Hindlimb muscle (tissue), 1 donor: Measurements from ENCODE around the gene ZP2. TPM values are rescaled to one million over a fixed set of nuclear protein-coding genes. Genes with fewer than 3 reads are reported as not detected.
"Not testable (repeated sequence)": the region's sequence is repeated elsewhere in the genome, so short reads cannot be mapped to it uniquely, and the experiment has no call there.

Experiments used
- DNase-seq: peaks from one replicate; pipeline ENCODE4 v3.0.0-alpha.2; 2013
- polyA plus RNA-seq: library from polyadenylated mRNA; unstranded; fragments of 120-200 nt; gene quantifications from one replicate; pipeline ENCODE4 v1.2.1, GENCODE V29; 2013; ENCODE audit not compliant: insufficient read length

The ZP2 gene
- polyA plus RNA-seq, 1 donor: 0.18 TPM

- DNase-seq: no peak
Measured at GRCh38 chr16:21214086-21214485, 2.7 kb upstream of the ZP2 start.

GRCh38 chr16:21208446-21209230 is 2.7 kb downstream of the ZP2 start:
- DNase-seq: no peak

GRCh38 chr16:21206550-21206949 is 4.8 kb downstream of the ZP2 start:
- DNase-seq: no peak

GRCh38 chr16:21205303-21205702 is 6.1 kb downstream of the ZP2 start:
- DNase-seq: no peak

GRCh38 chr16:21203155-21203797 is 8.1 kb downstream of the ZP2 start:
- DNase-seq: no peak

GRCh38 chr16:21199607-21200218 is 11.7 kb downstream of the ZP2 start:
- DNase-seq: no peak

GRCh38 chr16:21197621-21198020 is 13.8 kb downstream of the ZP2 start:
- no peak for DNase-seq

DNA sequence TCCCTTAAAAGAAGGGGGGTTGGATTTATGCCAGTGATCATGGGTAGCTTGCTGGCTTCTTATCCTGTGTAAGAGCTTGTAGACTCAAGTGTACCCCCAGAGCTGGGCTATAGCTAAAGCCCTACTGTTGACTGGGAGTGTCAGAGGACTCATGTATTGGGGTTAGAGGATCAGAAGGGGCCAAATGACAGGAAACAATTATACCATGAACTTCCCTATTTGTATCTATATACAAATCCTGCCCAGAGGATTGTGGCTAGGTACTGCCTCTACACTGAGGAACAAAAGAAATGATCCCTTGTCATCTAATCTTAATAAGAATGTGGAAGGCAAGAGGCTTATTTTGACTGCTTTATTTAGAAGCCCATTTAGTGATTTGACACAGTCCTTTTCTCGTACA is 14.3 kb downstream of the ZP2 start:
- DNase-seq: no peak

DNA sequence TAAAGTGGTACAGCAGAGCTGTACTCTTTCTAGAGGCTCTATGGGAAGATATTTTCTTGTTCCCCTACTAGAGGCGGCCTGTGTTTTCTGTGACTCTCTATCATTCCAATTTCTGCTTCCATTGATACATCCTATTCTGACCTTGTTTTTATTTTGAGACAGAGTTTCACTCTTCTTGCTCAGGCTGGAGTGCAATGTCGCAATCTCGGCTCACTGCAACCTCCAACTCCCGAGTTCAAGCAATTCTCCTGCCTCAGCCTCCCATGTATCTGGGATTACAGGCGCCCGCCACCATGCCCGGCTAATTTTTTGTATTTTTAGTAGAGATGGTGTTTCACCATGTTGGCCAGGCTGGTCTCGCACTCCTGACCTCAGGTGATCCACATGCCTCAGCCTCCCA is 16.0 kb downstream of the ZP2 start:
- not testable (repeated sequence) for DNase-seq

- DNase-seq: no peak
Measured at GRCh38 chr16:21194771-21195301, 16.5 kb downstream of the ZP2 start.

- DNase-seq: no peak
Measured at GRCh38 chr16:21192991-21193390, 18.4 kb downstream of the ZP2 start.

DNA sequence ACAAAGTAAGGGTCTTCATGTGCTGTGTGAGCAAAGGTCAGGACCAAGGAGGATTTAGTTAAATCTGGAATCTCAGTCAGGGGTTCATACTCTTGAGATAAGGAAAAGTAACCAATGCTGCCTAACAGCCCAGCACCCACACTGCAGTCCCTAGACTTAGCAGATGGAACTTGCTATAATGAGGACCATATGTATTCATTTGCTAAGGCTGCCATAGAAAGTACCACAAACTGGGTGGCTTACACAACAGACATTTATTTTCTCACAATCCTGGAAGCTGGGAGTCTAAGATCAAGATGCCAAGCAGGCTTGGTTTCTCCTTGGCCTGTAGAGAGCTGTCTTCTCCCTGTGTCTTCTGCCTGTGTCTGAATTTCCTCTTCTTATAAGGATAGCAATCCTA is 20.8 kb downstream of the ZP2 start:
- DNase-seq: no peak

- DNase-seq: no peak
Measured at GRCh38 chr16:21190013-21190412, 21.4 kb downstream of the ZP2 start.

DNA sequence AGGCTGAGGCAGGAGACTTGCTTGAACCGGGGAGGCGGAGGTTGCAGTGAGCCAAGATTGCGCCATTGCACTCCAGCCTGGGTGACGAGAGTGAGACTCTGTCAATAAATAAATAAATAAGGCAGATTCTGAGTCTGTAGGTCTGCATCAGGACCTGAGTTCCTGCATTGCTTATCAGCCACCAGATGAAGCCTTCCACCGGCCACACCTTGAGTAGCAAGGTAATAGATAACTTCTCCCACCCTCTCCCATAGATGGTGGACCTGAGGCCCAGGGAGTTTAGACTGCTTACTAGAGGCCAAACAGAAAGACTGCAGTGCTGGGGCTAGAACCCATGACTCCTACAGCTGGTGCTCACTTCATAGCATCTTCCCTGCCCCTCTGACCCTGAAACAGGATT is 22.1 kb downstream of the ZP2 start:
- no peak for DNase-seq

DNA sequence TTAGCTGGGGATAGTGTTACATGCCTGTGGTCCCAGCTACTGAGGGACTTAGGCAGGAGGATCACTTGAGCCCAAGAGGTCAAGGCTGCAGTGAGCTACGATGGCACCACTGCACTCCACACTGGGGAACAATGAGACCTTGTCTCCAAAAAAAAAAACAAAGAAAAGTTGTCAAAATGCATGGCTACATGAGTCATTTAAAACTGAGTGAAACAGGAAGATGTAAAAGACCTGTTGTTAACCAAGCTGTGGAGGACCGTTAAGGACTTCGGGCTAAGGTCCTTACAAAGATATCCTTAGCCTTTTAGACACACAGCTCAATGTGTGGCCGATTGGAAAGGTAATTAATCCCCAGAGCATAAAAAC is 25.1 kb downstream of the ZP2 start:
- DNase-seq: no peak

DNA sequence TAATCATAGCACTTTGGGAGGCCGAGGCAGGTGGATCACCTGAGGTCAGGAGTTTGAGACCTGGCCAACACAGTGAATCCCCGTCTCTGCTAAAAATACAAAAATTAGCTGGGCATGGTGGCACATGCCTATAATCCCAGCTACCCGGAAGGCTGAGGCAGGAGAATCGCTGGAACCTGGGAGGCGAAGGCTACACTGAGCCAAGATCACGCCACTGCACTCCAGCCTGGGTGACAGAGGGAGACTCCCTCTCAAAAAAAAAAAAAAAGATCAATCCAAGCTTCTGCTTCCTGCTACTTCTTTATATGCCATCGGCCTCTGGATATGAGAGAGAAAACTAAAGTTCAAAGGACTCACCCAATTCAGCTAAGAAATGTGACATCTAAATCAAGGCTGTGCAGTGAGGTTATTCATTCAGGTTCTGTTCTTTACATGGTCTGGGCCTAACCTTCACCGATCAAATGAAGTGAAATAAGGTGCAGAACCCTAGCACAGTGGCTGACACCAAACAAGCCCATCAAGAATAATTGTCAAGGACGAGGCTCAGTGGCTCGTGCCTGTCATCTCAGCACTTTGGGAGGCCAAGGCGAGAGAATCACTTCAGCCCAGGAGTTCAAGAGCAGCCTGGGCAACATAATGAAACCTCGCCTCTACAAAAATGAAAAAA is 25.6 kb downstream of the ZP2 start:
- no peak for DNase-seq

DNA sequence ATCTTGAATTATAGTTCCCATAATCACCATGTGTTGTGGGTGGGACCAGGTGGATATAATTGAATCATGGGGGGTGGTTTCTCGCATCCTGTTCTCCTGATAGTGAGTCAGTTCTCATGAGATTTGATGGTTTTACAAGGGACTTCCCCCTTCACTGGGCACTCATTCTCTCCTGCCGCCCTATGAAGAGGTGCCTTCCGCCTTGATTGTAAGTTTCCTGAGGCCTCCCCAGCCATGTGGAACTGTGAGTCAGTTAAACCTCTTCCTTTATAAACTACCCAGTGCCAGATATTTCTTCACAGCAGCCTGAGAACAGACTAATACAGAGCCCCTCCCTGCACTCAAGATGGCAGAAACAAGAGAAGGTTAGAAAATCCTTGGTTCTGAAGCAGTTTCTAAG is 26.5 kb downstream of the ZP2 start:
- DNase-seq: no peak

- DNase-seq: no peak
Measured at GRCh38 chr16:21183995-21184394, 27.4 kb downstream of the ZP2 start.

DNA sequence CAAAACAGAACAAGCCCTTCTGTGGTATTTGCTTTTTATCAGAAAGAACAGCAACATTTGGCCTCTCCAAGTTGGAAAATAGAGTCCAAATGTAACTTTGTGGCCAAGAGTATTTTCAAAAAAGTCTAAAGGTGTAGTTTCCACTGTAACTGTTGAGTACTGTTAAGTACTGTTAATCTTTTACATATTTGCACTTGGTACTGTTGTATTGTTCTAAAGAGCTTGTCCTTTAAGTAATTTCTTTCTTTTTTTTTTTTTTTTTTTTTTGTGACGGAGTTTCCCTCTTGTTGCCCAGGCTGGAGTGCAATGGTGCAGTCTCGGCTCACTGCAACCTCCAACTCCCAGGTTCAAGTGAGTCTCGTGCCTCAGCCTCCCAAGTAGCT is 31.4 kb downstream of the ZP2 start:
- DNase-seq: no peak

DNA sequence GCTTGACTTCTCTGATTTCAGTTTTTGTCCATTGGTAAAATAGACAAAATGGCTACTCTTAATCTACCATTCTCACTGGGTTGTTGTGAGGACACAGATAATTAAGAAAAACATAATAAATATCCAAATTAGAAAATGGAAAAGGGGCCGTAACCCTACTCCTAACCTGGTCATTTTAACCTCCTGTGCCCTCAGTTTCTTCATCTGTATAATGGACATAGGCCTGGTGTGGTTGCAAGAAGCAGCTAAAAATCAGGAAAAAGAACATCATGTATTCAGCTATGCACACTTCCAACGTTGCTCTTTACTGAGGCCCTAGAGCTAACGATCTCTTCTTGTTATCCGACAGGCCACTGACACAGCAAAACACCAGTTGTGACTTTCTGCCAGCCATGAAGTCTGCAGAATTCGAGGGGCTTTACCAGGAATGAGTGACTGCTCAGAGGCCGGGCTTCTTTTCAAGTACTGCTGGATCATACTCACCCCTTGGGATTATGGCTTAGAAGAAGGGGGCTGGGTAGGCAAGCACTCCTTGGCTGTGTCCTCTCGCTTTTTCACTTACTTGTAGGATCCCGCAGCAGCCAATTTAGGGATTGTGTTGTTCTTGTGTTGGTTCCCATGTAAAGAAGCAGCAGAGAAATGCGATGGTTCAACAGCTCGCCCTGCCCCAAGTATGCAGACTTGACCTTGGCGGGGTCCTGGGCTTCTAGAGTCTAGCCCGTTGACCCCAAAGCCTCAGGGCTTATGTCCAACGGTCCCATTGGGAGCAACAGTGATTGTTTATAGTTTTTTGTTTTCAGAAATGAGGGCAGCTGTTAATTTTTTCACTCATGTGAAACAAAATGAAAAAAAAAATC is 32.0 kb downstream of the ZP2 start:
- DNase-seq: no peak

DNA sequence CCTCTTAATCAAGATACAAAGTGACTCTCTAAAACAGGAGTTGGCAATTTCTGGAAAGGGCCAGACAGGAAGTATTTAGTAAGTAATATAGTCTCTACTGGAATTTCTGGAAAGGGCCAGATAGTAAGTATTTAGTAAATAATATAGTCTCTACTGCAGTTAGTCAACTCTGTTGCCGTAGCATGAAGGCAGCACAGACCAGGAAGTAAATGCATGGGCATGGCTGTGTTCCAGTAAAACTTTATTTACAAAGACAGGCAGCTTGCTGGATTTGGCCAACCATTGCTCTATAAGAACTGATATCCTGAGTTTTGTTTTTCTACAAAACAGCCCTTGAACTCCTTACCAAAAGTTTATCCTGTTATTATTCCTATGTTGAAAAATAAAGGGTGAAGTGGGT is 36.0 kb downstream of the ZP2 start:
- no peak for DNase-seq

- DNase-seq: no peak
Measured at GRCh38 chr16:21172650-21173049, 38.7 kb downstream of the ZP2 start.
